Endothelial cell (in vitro differentiated cells): ENCODE data around the gene ZNF225. TPM values are rescaled to one million over a fixed set of nuclear protein-coding genes. Genes with fewer than 3 reads are reported as not detected.
"Not testable (repeated sequence)": the region's sequence is repeated elsewhere in the genome, so short reads cannot be mapped to it uniquely, and the experiment has no call there.

ENCODE experiments used
- DNase-seq: peaks from one replicate; pipeline ENCODE4 v3.0.0; 2021; ENCODE audit warnings: low spot score
- H3K27ac Mint-ChIP-seq: one replicate; pipeline ENCODE4 v1.8.0; 2021; ENCODE audit warnings: mixed read lengths, inconsistent platforms; ENCODE audit not compliant: unreplicated experiment
- H3K27me3 Mint-ChIP-seq: one replicate; pipeline ENCODE4 v1.8.0; 2021; ENCODE audit warnings: mild to moderate bottlenecking, moderate library complexity, mixed read lengths, inconsistent platforms; ENCODE audit not compliant: unreplicated experiment
- H3K36me3 Mint-ChIP-seq: one replicate; pipeline ENCODE4 v1.8.0; 2021; ENCODE audit warnings: mild to moderate bottlenecking, low read depth, mixed read lengths, inconsistent platforms; ENCODE audit not compliant: unreplicated experiment
- H3K4me1 Mint-ChIP-seq: one replicate; pipeline ENCODE4 v1.8.0; 2021; ENCODE audit warnings: mild to moderate bottlenecking, mixed read lengths, inconsistent platforms; ENCODE audit not compliant: unreplicated experiment
- H3K4me3 Mint-ChIP-seq: one replicate; pipeline ENCODE4 v1.8.0; 2021; ENCODE audit warnings: mild to moderate bottlenecking, mixed read lengths, inconsistent platforms; ENCODE audit not compliant: unreplicated experiment
- H3K9me3 Mint-ChIP-seq: one replicate; pipeline ENCODE4 v1.8.0; 2021; ENCODE audit warnings: mixed read lengths, inconsistent platforms; ENCODE audit not compliant: unreplicated experiment
- CTCF ChIP-seq: fragments of 200-600 bp; sonication (generic); IDR thresholded peaks from one replicate; pipeline ENCODE4 v1.5.0; 2021; ENCODE audit warnings: antibody characterized with exemption; ENCODE audit not compliant: unreplicated experiment
- total RNA-seq: library from RNA; stranded (reverse); fragmentation: NEBNext Ultra II Directional; extraction: Animal tissue kit (Norgen Biotek cat#: 25700); gene quantifications from one replicate; pipeline ENCODE4 v1.2.1, GENCODE V29; 2021; ENCODE audit not compliant: unreplicated experiment

Gene ZNF225
- total RNA-seq, 1 donor from 2014 or later, result 7.1 TPM

GRCh38 chr19:44156475-44156874 is 43.3 kb downstream of the ZNF225 start:
- Mint-ChIP-seq H3K36me3 (peaks cover 63% of the 10 kb centered on the region), H3K4me1 (no peaks in the 10 kb centered on the region)
- TF ChIP-seq CTCF, result no peak

GRCh38 chr19:44163789-44164188 is 50.6 kb downstream of the ZNF225 start:
- Mint-ChIP-seq H3K27me3 (peaks cover 2% of the 10 kb centered on the region), H3K9me3 (no peaks in the 10 kb centered on the region), H3K4me1 (peaks cover 26% of the 10 kb centered on the region), H3K4me3 (peak overlapping the region; percentile 98), H3K36me3 (peaks cover 20% of the 10 kb centered on the region), H3K27ac (no peak overlapping the region)
- TF ChIP-seq CTCF, result no peak
- DNase-seq, result no peak

More at GRCh38 chr19:44156475-44156874, 43.3 kb downstream of the ZNF225 start:
- Mint-ChIP-seq H3K27ac (no peak overlapping the region), H3K27me3 (peaks cover 1% of the 10 kb centered on the region), H3K4me3 (peak overlapping the region; percentile 84), H3K9me3 (peaks cover 21% of the 10 kb centered on the region)
- DNase-seq, result no peak

GRCh38 chr19:44164327-44164672 is 51.1 kb downstream of the ZNF225 start:
- peaks cover 23% of the 10 kb centered on the region for H3K36me3 Mint-ChIP-seq
- H3K27me3 Mint-ChIP-seq, result peaks cover 2% of the 10 kb centered on the region
- TF ChIP-seq CTCF, result no peak
- peak overlapping the region; percentile 98 for H3K4me3 Mint-ChIP-seq
- no peaks in the 10 kb centered on the region for H3K9me3 Mint-ChIP-seq
- DNase-seq, result no peak
- peak overlapping the region; percentile 98 for H3K27ac Mint-ChIP-seq
- H3K4me1 Mint-ChIP-seq, result peaks cover 26% of the 10 kb centered on the region

- peak; percentile 78 for DNase-seq
- Mint-ChIP-seq H3K27ac (peak within 1 kb of the TSS; percentile 98), H3K36me3 (peaks cover 28% of the 10 kb centered on the region), H3K4me3 (peak within 1 kb of the TSS; percentile 98), H3K9me3 (no peaks in the 10 kb centered on the region), H3K27me3 (peaks cover 2% of the 10 kb centered on the region), H3K4me1 (peaks cover 26% of the 10 kb centered on the region)
- TF ChIP-seq CTCF, result no peak
These were observed 51.7 kb downstream of the ZNF225 start, which contains the start of gene ZNF226 for GRCh38 chr19:44164673-44165512. ZNF226 (plus strand) TSS chr19:44165100; CDS start chr19:44170081, 4,981 bp downstream.

- H3K4me3 Mint-ChIP-seq, H3K9me3 Mint-ChIP-seq, DNase-seq, H3K27me3 Mint-ChIP-seq, H3K27ac Mint-ChIP-seq: not testable (repeated sequence)
- Mint-ChIP-seq H3K4me1 (peaks cover 13% of the 10 kb centered on the region), H3K36me3 (peaks cover 72% of the 10 kb centered on the region)
These were observed 57.5 kb downstream of the ZNF225 start for GRCh38 chr19:44170660-44171059.
